WTC11 (cell line): ENCODE data around the gene PLBD2. TPM values are rescaled to one million over a fixed set of nuclear protein-coding genes. Genes with fewer than 3 reads are reported as not detected.

Experiments used
- ATAC-seq: fragments of 200-7000 bp; cut with Tn5 transposase; 2 replicates; pipeline ENCODE4 v1.10.0; 2021; ENCODE audit warnings: mild to moderate bottlenecking, moderate library complexity
- CTCF ChIA-PET: fragments of 300-600 bp; sonication (Branson Sonifier 250); formaldehyde crosslinking; loops from one replicate; lab custom pipeline; 2021; ENCODE audit warnings: antibody characterized with exemption; lab: Charles Lee
- POLR2A ChIA-PET: fragments of 350-600 bp; sonication (Branson Sonifier 250); formaldehyde crosslinking; loops from one replicate; lab custom pipeline; 2021; ENCODE audit warnings: antibody characterized with exemption; lab: Charles Lee
- DNase-seq: peaks from one replicate; pipeline ENCODE4 v3.0.0; 2021; ENCODE audit warnings: low spot score
- H3K27ac Mint-ChIP-seq: 2 replicates; pipeline ENCODE4 v1.8.0; 2021; ENCODE audit warnings: mixed read lengths
- H3K27me3 Mint-ChIP-seq: 2 replicates; pipeline ENCODE4 v1.8.0; 2021; ENCODE audit warnings: low read depth, mild to moderate bottlenecking, moderate library complexity, mixed read lengths
- H3K36me3 Mint-ChIP-seq: 2 replicates; pipeline ENCODE4 v1.8.0; 2021; ENCODE audit warnings: mixed read lengths
- H3K4me1 Mint-ChIP-seq: 2 replicates; pipeline ENCODE4 v1.8.0; 2022; ENCODE audit warnings: mixed read lengths
- H3K4me3 Mint-ChIP-seq: 2 replicates; pipeline ENCODE4 v1.8.0; 2021; ENCODE audit warnings: mild to moderate bottlenecking, moderate library complexity, mixed read lengths
- H3K9me3 Mint-ChIP-seq: 2 replicates; pipeline ENCODE4 v1.8.0; 2021; ENCODE audit warnings: mixed read lengths
- ESRRA ChIP-seq: sonication (generic); formaldehyde crosslinking; IDR thresholded peaks from 2 replicates; pipeline ENCODE4 v1.8.1; 2022; ENCODE audit warnings: mild to moderate bottlenecking, missing genetic modification reagents, borderline replicate concordance
- JAZF1 ChIP-seq: fragments of 250-450 bp; sonication (Bioruptor Pico); IDR thresholded peaks from 2 replicates; pipeline ENCODE4 v1.9.0; 2021; ENCODE audit warnings: moderate library complexity, mild to moderate bottlenecking, inconsistent platforms
- RORB ChIP-seq: fragments of 250-450 bp; sonication (Bioruptor Pico); IDR thresholded peaks from 2 replicates; pipeline ENCODE4 v1.9.0; 2021; ENCODE audit warnings: mild to moderate bottlenecking
- SMAD4 ChIP-seq: sonication (generic); formaldehyde crosslinking; IDR thresholded peaks from 2 replicates; pipeline ENCODE4 v1.8.0; 2022; ENCODE audit warnings: mild to moderate bottlenecking, missing genetic modification reagents
- ZNF416 ChIP-seq: fragments of 250-450 bp; sonication (Bioruptor Pico); IDR thresholded peaks from 2 replicates; pipeline ENCODE4 v1.9.0; 2021; ENCODE audit warnings: mild to moderate bottlenecking, inconsistent platforms
- total RNA-seq: library from RNA; stranded (reverse); gene quantifications from 3 replicates; pipeline ENCODE4 v1.2.3, GENCODE V29; 2021
- TF ChIP-seq, protein P1 (sequence below): sonication (generic); formaldehyde crosslinking; IDR thresholded peaks from 2 replicates; pipeline ENCODE4 v1.8.0; 2022; ENCODE audit warnings: missing genetic modification reagents
- TF ChIP-seq, protein P2 (sequence below): sonication (generic); formaldehyde crosslinking; IDR thresholded peaks from 2 replicates; pipeline ENCODE4 v1.8.1; 2022; ENCODE audit warnings: mild to moderate bottlenecking, moderate library complexity, missing genetic modification reagents
- TF ChIP-seq, protein P3 (sequence below): sonication (generic); formaldehyde crosslinking; IDR thresholded peaks from 2 replicates; pipeline ENCODE4 v1.8.0; 2022; ENCODE audit warnings: mild to moderate bottlenecking, missing genetic modification reagents
- TF ChIP-seq, protein P4 (sequence below): sonication (generic); formaldehyde crosslinking; IDR thresholded peaks from 2 replicates; pipeline ENCODE4 v1.8.1; 2023; ENCODE audit warnings: mild to moderate bottlenecking, missing genetic modification reagents, moderate library complexity
- TF ChIP-seq, protein P5 (sequence below): sonication (generic); formaldehyde crosslinking; IDR thresholded peaks from 2 replicates; pipeline ENCODE4 v1.8.0; 2022; ENCODE audit warnings: mild to moderate bottlenecking, missing genetic modification reagents
- TF ChIP-seq, protein P6 (sequence below): sonication (generic); formaldehyde crosslinking; IDR thresholded peaks from 2 replicates; pipeline ENCODE4 v1.8.0; 2023; ENCODE audit warnings: mild to moderate bottlenecking, missing genetic modification reagents

PLBD2 gene
- total RNA-seq, 1 experiment from 2014 or later, result 34.8 TPM

DNA sequence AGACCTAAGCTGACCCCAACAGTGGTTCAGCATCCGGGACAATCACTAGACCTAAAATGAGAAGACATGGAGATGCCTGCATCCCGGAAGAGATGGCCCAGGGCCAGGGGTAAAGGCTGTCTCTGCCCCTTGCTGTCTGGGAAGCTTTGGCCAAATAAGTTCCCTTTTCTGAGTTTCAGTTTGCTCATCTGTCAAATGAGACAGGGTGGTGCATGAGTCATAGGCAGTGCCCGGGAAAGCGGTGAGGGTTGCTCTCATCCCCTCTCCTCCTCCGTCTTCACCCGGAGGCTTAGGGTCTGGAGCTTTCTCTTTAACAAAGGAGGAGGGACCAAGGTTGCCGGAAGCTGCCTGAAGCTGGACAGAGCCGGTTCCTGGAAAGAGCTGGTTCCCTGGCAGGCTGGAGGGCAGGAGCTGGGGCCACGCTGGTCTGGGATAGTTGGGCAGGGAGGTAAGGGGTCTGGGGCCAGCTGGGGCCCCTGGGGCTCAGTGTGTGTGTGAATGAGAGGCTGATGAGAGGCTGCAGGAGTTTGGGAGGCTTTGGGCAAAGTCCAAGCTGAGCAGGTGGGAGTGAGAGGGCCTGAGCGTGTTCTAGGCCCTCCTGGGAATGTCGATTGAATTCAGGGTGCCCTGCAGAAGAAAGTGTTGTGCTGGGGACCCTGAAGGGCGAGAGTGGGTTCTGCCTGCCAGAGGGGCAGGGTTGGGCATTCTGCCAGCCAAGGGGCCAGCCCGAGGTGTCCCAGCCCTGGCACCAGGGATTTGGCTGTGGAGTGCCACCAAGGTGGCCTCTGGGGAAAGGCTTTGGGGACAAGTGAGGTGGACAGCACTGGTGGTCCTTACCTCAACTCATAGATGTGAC lies 63.9 kb downstream of the PLBD2 start, which contains the start of gene SDSL:
Gene SDSL (plus strand): TSS at position 351 of the 856 bp plus-strand sequence. CDS start 5,603 bp downstream, outside the sequence.
- DNase-seq (peak; percentile 38), ATAC-seq (peak; percentile 55)
- no peaks in the 10 kb centered on the region for H3K9me3 Mint-ChIP-seq
- H3K4me1 Mint-ChIP-seq, result peaks cover 16% of the 10 kb centered on the region
- peak within 1 kb of the TSS; percentile 39 for H3K4me3 Mint-ChIP-seq
- H3K27me3 Mint-ChIP-seq, result no peaks in the 10 kb centered on the region
- peak within 1 kb of the TSS; percentile 83 for H3K27ac Mint-ChIP-seq
- CTCF ChIA-PET, result interaction anchor here (0.9 to 1.2 kb wide), 5 partner anchors 9 to 287 kb away, joined by 3 to 4 read pairs (median 3); partner anchors contain the start of gene RASAL1
- no peak for TF ChIP-seq JAZF1
- TF ChIP-seq, protein P1, sequence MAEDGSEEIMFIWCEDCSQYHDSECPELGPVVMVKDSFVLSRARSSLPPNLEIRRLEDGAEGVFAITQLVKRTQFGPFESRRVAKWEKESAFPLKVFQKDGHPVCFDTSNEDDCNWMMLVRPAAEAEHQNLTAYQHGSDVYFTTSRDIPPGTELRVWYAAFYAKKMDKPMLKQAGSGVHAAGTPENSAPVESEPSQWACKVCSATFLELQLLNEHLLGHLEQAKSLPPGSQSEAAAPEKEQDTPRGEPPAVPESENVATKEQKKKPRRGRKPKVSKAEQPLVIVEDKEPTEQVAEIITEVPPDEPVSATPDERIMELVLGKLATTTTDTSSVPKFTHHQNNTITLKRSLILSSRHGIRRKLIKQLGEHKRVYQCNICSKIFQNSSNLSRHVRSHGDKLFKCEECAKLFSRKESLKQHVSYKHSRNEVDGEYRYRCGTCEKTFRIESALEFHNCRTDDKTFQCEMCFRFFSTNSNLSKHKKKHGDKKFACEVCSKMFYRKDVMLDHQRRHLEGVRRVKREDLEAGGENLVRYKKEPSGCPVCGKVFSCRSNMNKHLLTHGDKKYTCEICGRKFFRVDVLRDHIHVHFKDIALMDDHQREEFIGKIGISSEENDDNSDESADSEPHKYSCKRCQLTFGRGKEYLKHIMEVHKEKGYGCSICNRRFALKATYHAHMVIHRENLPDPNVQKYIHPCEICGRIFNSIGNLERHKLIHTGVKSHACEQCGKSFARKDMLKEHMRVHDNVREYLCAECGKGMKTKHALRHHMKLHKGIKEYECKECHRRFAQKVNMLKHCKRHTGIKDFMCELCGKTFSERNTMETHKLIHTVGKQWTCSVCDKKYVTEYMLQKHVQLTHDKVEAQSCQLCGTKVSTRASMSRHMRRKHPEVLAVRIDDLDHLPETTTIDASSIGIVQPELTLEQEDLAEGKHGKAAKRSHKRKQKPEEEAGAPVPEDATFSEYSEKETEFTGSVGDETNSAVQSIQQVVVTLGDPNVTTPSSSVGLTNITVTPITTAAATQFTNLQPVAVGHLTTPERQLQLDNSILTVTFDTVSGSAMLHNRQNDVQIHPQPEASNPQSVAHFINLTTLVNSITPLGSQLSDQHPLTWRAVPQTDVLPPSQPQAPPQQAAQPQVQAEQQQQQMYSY (CRISPR knock-in tag), result peak; percentile 82
- TF ChIP-seq, all 79 proteins: peak for 1
- POLR2A ChIA-PET, result no interaction called here
- H3K36me3 Mint-ChIP-seq, result no peaks in the 10 kb centered on the region

DNA sequence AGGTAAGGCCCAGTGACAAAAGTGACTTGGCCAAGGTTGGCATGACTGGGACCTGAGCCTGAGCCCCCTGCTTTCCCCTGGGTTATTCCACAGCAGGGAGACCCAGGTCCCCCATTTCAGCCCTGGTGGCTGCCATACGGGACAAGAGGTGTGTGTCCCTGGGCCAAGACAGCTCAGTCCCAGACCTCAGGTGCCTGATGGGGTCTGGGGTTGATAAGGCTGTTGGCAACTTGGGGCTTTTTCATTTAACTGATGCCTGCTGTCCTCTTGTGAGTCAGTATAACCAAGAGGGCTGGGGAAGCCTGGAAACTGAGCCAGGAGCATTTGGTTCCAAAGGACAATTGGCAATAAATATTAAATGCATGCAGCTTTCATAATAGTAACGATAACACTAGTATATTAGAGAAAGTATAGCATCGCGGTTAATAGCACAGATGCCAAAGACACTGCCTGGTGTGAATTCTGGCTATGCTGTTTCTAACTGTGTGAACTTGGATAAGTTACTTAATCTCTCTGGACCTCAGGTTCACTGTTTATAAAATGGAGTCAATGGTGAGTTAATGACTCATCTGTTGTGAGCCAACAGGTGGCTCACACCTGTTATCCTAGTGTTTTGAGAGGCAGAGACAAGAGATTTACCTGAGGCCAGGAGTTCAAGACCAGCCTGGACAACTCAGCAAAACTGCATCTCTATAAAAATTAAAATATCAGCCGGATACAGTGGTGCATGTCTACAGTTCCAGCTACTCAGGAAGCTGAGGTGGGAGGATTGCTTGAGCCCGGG lies 64.7 kb downstream of the PLBD2 start:
- POLR2A ChIA-PET, result no interaction called here
- H3K27ac Mint-ChIP-seq, result no peak overlapping the region
- no peaks in the 10 kb centered on the region for H3K36me3 Mint-ChIP-seq
- CTCF ChIA-PET, result interaction anchor here (0.6 to 1.1 kb wide), 3 partner anchors 10 to 288 kb away, joined by 3 to 4 read pairs (median 3); partner anchors contain the start of gene RASAL1
- H3K27me3 Mint-ChIP-seq, result no peaks in the 10 kb centered on the region
- ATAC-seq, result no peak
- DNase-seq, result no peak
- peaks cover 16% of the 10 kb centered on the region for H3K4me1 Mint-ChIP-seq
- no peaks in the 10 kb centered on the region for H3K9me3 Mint-ChIP-seq
- TF ChIP-seq ZNF416 (CRISPR knock-in tag), result no peak
- TF ChIP-seq, protein P2, sequence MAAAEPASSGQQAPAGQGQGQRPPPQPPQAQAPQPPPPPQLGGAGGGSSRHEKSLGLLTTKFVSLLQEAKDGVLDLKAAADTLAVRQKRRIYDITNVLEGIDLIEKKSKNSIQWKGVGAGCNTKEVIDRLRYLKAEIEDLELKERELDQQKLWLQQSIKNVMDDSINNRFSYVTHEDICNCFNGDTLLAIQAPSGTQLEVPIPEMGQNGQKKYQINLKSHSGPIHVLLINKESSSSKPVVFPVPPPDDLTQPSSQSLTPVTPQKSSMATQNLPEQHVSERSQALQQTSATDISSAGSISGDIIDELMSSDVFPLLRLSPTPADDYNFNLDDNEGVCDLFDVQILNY (CRISPR knock-in tag), result no peak
- TF ChIP-seq, protein P3, sequence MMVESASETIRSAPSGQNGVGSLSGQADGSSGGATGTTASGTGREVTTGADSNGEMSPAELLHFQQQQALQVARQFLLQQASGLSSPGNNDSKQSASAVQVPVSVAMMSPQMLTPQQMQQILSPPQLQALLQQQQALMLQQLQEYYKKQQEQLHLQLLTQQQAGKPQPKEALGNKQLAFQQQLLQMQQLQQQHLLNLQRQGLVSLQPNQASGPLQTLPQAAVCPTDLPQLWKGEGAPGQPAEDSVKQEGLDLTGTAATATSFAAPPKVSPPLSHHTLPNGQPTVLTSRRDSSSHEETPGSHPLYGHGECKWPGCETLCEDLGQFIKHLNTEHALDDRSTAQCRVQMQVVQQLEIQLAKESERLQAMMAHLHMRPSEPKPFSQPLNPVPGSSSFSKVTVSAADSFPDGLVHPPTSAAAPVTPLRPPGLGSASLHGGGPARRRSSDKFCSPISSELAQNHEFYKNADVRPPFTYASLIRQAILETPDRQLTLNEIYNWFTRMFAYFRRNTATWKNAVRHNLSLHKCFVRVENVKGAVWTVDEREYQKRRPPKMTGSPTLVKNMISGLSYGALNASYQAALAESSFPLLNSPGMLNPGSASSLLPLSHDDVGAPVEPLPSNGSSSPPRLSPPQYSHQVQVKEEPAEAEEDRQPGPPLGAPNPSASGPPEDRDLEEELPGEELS, result no peak
- TF ChIP-seq ESRRA (CRISPR knock-in tag), result no peak
- TF ChIP-seq, protein P4, sequence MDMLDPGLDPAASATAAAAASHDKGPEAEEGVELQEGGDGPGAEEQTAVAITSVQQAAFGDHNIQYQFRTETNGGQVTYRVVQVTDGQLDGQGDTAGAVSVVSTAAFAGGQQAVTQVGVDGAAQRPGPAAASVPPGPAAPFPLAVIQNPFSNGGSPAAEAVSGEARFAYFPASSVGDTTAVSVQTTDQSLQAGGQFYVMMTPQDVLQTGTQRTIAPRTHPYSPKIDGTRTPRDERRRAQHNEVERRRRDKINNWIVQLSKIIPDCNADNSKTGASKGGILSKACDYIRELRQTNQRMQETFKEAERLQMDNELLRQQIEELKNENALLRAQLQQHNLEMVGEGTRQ (CRISPR knock-in tag), result no peak
- TF ChIP-seq, protein P5, sequence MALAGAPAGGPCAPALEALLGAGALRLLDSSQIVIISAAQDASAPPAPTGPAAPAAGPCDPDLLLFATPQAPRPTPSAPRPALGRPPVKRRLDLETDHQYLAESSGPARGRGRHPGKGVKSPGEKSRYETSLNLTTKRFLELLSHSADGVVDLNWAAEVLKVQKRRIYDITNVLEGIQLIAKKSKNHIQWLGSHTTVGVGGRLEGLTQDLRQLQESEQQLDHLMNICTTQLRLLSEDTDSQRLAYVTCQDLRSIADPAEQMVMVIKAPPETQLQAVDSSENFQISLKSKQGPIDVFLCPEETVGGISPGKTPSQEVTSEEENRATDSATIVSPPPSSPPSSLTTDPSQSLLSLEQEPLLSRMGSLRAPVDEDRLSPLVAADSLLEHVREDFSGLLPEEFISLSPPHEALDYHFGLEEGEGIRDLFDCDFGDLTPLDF (CRISPR knock-in tag), result no peak
- TF ChIP-seq, protein P6, sequence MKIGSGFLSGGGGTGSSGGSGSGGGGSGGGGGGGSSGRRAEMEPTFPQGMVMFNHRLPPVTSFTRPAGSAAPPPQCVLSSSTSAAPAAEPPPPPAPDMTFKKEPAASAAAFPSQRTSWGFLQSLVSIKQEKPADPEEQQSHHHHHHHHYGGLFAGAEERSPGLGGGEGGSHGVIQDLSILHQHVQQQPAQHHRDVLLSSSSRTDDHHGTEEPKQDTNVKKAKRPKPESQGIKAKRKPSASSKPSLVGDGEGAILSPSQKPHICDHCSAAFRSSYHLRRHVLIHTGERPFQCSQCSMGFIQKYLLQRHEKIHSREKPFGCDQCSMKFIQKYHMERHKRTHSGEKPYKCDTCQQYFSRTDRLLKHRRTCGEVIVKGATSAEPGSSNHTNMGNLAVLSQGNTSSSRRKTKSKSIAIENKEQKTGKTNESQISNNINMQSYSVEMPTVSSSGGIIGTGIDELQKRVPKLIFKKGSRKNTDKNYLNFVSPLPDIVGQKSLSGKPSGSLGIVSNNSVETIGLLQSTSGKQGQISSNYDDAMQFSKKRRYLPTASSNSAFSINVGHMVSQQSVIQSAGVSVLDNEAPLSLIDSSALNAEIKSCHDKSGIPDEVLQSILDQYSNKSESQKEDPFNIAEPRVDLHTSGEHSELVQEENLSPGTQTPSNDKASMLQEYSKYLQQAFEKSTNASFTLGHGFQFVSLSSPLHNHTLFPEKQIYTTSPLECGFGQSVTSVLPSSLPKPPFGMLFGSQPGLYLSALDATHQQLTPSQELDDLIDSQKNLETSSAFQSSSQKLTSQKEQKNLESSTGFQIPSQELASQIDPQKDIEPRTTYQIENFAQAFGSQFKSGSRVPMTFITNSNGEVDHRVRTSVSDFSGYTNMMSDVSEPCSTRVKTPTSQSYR (CRISPR knock-in tag), result no peak
- TF ChIP-seq SMAD4 (CRISPR knock-in tag), result no peak
- no peak for TF ChIP-seq RORB (CRISPR knock-in tag)
- no peak overlapping the region for H3K4me3 Mint-ChIP-seq
